ENCODE measurements around the gene EEF1A2. TPM values are rescaled to one million over a fixed set of nuclear protein-coding genes. Genes with fewer than 3 reads are reported as not detected.
A peak's percentile ranks its signal among the peaks of the same experiment; 100 is the strongest.

The EEF1A2 gene
- total RNA-seq (2.1 TPM), polyA plus RNA-seq (under 1 TPM in 3 of 4 donors, not detected in 1; 0.10 to 0.56 (median 0.11) TPM)

DNA sequence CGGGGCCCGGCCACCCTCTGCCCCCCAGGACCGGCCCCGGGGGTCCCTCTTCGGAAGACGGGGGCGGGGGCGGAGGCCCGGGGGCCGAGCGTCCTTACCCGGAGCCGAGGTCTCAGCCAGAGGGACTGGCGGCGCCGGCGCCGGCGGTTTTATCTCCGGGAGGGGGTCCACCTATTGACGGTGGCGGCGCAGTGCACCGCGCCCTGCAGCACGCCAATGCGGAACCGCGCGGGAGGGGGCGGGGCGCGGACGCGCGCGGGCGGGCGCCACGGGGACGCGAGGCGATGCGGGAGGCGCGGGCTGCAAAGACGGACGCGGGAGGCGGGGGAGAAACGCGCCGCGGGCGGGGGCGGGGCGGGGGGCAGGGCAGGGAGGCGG, at the start of gene EEF1A2:
Gene EEF1A2, minus strand, starts transcription at position 124 of the 378 bp plus-strand sequence. CDS start 1,320 bp downstream, outside the sequence.
- Histone ChIP-seq H3K9me3 (ENCODE audit: control insufficient read depth in 2 of 2, low read length in 2 of 2) (no peaks in the 10 kb centered on the region), H3K4me1 (ENCODE audit: control insufficient read depth, insufficient read depth, low read length, poor library complexity, severe bottlenecking) (peaks cover 22% of the 10 kb centered on the region), H3K27ac (ENCODE audit: insufficient read depth, low read length, poor library complexity, severe bottlenecking) (no peak within 1 kb of the TSS), H3K4me3 (ENCODE audit: low read depth, low read length) (no peak within 1 kb of the TSS), H3K27me3 (ENCODE audit: control insufficient read depth, insufficient read depth, low read length) (no peaks in the 10 kb centered on the region), H3K36me3 (ENCODE audit: control insufficient read depth, insufficient read depth, low read length) (no peaks in the 10 kb centered on the region)
- ATAC-seq (ENCODE audit: low read depth in 2 of 2) (peak; percentile 66 to 71), DNase-seq (peak; percentile 30 to 65 (median 62))
- H3K27me3 Mint-ChIP-seq, result peaks cover 7% of the 10 kb centered on the region
- peak within 1 kb of the TSS in 1 of 4 donors; percentile 41 for H3K4me3 Mint-ChIP-seq
- H3K27ac Mint-ChIP-seq, result peak within 1 kb of the TSS in 1 of 3 donors; percentile 69
- H3K4me1 Mint-ChIP-seq, result peaks cover 0 to 9% (median 1%) of the 10 kb centered on the region in 4 donors
- no peaks in the 10 kb centered on the region for H3K36me3 Mint-ChIP-seq
- H3K9me3 Mint-ChIP-seq, result peaks cover 0 to 5% (median 0%) of the 10 kb centered on the region in 7 donors

DNA sequence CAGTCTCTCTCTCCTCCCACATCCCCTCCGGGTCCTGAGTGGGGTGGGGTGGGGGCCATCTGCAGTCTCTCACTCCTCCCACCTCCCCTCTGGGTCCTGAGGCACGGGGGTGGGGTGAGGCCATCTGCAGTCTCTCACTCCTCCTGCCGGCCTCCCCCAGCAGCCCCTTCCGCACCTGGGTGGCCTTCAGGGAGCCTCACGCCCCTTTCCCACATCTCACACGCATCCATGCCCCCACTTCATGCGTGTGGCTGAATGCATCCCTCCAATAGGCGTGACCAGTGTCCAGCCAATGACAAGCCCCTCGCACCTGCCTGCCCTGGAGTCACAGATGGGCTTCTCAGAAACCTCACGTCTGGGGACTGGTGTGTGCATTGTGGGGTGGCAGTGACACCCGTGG, 49.7 kb upstream of the EEF1A2 start:
- H3K4me1 Mint-ChIP-seq, result peaks cover 3 to 24% (median 15%) of the 10 kb centered on the region in 4 donors
- no peaks in the 10 kb centered on the region for H3K9me3 ChIP-seq (ENCODE audit: control insufficient read depth in 2 of 2, low read length in 2 of 2)
- H3K27me3 ChIP-seq (ENCODE audit: control insufficient read depth, insufficient read depth, low read length), result no peaks in the 10 kb centered on the region
- no peak overlapping the region for H3K27ac ChIP-seq (ENCODE audit: insufficient read depth, low read length, poor library complexity, severe bottlenecking)
- H3K27ac Mint-ChIP-seq, result no peak overlapping the region
- peaks cover 17% of the 10 kb centered on the region for H3K4me1 ChIP-seq (ENCODE audit: control insufficient read depth, insufficient read depth, low read length, poor library complexity, severe bottlenecking)
- ATAC-seq (ENCODE audit: low read depth in 2 of 2), result no peak
- no peaks in the 10 kb centered on the region for H3K36me3 ChIP-seq (ENCODE audit: control insufficient read depth, insufficient read depth, low read length)
- DNase-seq, result no peak
- H3K4me3 Mint-ChIP-seq, result no peak overlapping the region
- H3K36me3 Mint-ChIP-seq, result no peaks in the 10 kb centered on the region
- no peak overlapping the region for H3K4me3 ChIP-seq (ENCODE audit: low read depth, low read length)
- H3K9me3 Mint-ChIP-seq, result peaks cover 0 to 1% (median 0%) of the 10 kb centered on the region in 7 donors
- peaks cover 16% of the 10 kb centered on the region for H3K27me3 Mint-ChIP-seq

DNA sequence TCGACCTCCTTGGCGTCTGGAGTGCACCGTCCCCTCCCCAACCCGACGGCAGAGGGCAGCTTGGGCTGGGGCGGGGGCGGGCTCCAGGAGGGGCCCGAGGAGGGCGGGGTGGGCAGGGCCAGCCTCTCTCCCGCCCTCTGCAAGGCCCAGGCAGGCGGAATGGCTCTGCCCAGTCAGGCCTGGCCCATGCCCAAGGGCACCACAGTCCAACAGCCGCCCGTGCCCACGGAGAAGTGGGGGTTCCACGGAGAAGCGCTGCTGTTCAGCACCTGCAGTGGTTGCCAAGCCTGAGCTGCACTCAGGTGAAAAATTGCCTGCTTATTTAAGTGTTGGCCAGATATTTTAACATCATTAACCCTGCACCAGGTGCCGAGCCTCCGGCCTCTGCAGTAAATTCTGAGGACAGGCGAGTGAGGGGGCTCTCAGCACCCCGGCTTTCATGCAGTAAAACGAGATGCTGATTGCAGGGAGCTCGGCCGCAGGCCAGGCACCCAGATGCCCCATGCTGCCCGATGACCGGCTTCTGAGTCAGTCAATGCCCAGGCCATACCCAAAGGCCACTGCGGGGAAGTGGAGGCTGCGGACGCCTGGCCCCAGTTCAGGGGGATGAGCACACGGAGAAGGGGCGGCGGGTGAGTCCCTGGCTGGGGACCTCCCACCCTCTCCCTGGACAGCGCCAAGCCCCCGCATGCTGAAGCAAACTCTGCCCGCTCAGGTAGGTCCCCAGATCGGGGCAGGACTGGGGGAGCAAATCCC, 49.0 kb upstream of the EEF1A2 start, which contains the start of gene SRMS:
Gene SRMS, minus strand, starts transcription at position 25 of the 756 bp plus-strand sequence. CDS start 286 bp downstream, outside the sequence.
- Histone ChIP-seq H3K27ac (ENCODE audit: insufficient read depth, low read length, poor library complexity, severe bottlenecking) (no peak within 1 kb of the TSS), H3K4me1 (ENCODE audit: control insufficient read depth, insufficient read depth, low read length, poor library complexity, severe bottlenecking) (peaks cover 10% of the 10 kb centered on the region), H3K4me3 (ENCODE audit: low read depth, low read length) (no peak within 1 kb of the TSS), H3K9me3 (ENCODE audit: control insufficient read depth in 2 of 2, low read length in 2 of 2) (no peaks in the 10 kb centered on the region), H3K27me3 (ENCODE audit: control insufficient read depth, insufficient read depth, low read length) (no peaks in the 10 kb centered on the region), H3K36me3 (ENCODE audit: control insufficient read depth, insufficient read depth, low read length) (no peaks in the 10 kb centered on the region)
- Mint-ChIP-seq H3K4me3 (peak within 1 kb of the TSS in 1 of 4 donors; percentile 29), H3K27me3 (peaks cover 16% of the 10 kb centered on the region), H3K36me3 (no peaks in the 10 kb centered on the region), H3K4me1 (peaks cover 4 to 23% (median 13%) of the 10 kb centered on the region in 4 donors), H3K9me3 (peaks cover 0 to 1% (median 0%) of the 10 kb centered on the region in 7 donors), H3K27ac (peak within 1 kb of the TSS in 1 of 3 donors; percentile 4)
- ATAC-seq (ENCODE audit: low read depth in 2 of 2) (no peak), DNase-seq (no peak)

DNA sequence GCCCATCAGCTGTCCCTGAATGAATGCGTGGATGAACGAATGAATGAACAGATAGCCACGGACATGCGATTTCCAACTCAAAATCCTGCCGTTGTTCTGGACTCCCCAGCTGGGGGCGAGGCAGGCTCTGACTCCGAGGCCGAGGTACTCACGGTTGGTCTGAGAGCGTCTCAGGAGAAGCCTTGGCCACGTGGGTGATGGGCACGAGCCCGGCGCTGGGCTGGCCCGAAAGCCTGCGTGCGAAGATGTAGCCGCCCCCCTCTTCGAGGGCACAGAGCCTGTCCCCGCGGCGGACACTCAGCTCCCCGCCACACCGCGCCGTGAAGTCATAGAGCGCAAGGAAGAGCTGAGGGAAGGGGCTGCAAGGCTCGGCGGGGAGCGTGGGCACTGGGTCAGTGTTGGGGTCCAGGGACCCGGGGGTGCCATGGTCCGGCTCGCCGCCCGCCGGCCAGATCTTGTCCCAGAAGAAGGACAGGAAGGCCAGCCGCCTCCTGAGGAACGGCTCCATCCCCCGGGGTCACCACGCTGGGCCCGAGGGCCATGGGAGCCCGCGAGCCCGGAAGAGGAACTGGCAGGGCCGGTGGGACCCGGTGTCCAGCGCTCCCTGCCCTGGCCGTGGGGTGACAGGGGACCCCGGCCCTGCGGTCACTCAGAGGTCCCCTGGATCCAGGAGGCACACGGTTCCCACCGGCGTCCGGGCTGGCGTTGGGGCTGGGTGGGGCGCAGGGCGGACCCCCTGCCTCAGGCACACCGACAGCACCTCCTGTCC, 48.3 kb upstream of the EEF1A2 start:
- H3K4me1 Mint-ChIP-seq, result peaks cover 2 to 16% (median 10%) of the 10 kb centered on the region in 4 donors
- H3K9me3 ChIP-seq (ENCODE audit: control insufficient read depth in 2 of 2, low read length in 2 of 2), result no peaks in the 10 kb centered on the region
- H3K36me3 ChIP-seq (ENCODE audit: control insufficient read depth, insufficient read depth, low read length), result no peaks in the 10 kb centered on the region
- H3K27ac ChIP-seq (ENCODE audit: insufficient read depth, low read length, poor library complexity, severe bottlenecking), result no peak overlapping the region
- H3K27ac Mint-ChIP-seq, result peak overlapping the region in 1 of 3 donors; percentile 4
- peak overlapping the region in 1 of 4 donors; percentile 29 for H3K4me3 Mint-ChIP-seq
- H3K27me3 ChIP-seq (ENCODE audit: control insufficient read depth, insufficient read depth, low read length), result no peaks in the 10 kb centered on the region
- no peak for DNase-seq
- no peaks in the 10 kb centered on the region for H3K9me3 Mint-ChIP-seq
- peaks cover 16% of the 10 kb centered on the region for H3K27me3 Mint-ChIP-seq
- ATAC-seq (ENCODE audit: low read depth in 2 of 2), result no peak
- H3K4me3 ChIP-seq (ENCODE audit: low read depth, low read length), result no peak overlapping the region
- H3K36me3 Mint-ChIP-seq, result no peaks in the 10 kb centered on the region
- peaks cover 3% of the 10 kb centered on the region for H3K4me1 ChIP-seq (ENCODE audit: control insufficient read depth, insufficient read depth, low read length, poor library complexity, severe bottlenecking)

DNA sequence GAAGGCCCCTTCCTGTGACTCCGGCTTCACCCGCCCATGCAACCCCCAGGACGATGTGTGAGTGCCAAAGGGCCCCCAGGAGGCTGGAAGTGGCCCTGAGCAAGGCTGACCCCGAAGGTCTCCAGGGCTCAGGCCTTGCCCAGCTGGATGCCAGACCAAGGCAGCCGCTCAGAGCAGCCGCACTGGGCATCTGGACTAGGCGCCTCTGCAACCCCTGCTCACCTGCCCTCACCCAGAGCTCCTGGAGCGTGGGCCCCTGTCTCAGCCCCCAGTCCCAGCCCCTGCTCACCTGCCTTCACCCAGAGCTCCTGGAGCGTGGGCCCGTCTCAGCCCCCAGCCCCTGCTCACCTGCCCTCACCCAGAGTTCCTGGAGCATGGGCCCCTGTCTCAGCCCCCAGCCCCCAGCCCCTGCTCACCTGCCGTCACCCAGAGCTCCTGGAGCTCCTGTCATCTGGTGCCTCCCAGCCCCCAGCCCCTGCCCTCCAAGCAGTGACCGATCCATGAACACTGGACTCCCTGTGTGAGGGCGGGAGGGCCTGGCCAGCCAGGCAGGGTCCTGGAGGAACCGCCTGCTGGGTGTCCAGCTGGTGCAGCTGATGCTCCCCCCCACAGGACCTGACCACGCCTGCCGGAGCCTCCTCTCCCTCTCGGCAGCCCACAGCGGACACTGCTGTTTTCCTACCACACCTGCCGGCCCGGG, 47.5 kb upstream of the EEF1A2 start:
- H3K27ac ChIP-seq (ENCODE audit: insufficient read depth, low read length, poor library complexity, severe bottlenecking), result no peak overlapping the region
- no peak overlapping the region for H3K27ac Mint-ChIP-seq
- ATAC-seq (ENCODE audit: low read depth in 2 of 2) (no peak), DNase-seq (no peak)
- H3K4me3 ChIP-seq (ENCODE audit: low read depth, low read length), result no peak overlapping the region
- no peaks in the 10 kb centered on the region for H3K9me3 Mint-ChIP-seq
- peaks cover 16% of the 10 kb centered on the region for H3K27me3 Mint-ChIP-seq
- no peaks in the 10 kb centered on the region for H3K4me1 ChIP-seq (ENCODE audit: control insufficient read depth, insufficient read depth, low read length, poor library complexity, severe bottlenecking)
- no peaks in the 10 kb centered on the region for H3K36me3 ChIP-seq (ENCODE audit: control insufficient read depth, insufficient read depth, low read length)
- H3K36me3 Mint-ChIP-seq, result no peaks in the 10 kb centered on the region
- no peaks in the 10 kb centered on the region for H3K9me3 ChIP-seq (ENCODE audit: control insufficient read depth in 2 of 2, low read length in 2 of 2)
- peaks cover 2 to 16% (median 8%) of the 10 kb centered on the region in 4 donors for H3K4me1 Mint-ChIP-seq
- H3K27me3 ChIP-seq (ENCODE audit: control insufficient read depth, insufficient read depth, low read length), result no peaks in the 10 kb centered on the region
- peak overlapping the region in 2 of 4 donors; percentile 11 to 51 for H3K4me3 Mint-ChIP-seq

DNA sequence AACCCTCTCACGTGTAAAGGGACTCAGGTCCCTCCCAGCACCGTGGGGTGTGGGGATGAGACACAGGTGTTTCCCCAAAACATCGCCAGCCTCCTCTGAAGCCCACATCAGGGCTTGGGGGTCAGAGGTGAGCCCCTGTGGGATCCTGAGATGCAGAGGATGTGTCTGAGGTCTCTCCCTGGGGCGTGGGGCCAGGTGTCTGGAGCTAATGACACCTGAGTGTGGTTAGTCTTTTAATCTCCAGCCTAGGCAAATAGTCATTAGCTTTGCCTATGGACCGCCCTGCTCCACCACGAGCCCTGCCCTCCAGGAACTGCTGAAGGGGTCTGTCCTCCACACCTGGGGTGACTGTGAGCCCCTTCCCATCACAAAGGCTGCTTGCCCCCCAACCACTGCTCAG, 46.9 kb upstream of the EEF1A2 start:
- H3K27me3 Mint-ChIP-seq, result peaks cover 16% of the 10 kb centered on the region
- DNase-seq (no peak), ATAC-seq (ENCODE audit: low read depth in 2 of 2) (no peak)
- peak overlapping the region in 1 of 4 donors; percentile 51 for H3K4me3 Mint-ChIP-seq
- H3K36me3 ChIP-seq (ENCODE audit: control insufficient read depth, insufficient read depth, low read length), result no peaks in the 10 kb centered on the region
- no peaks in the 10 kb centered on the region for H3K9me3 ChIP-seq (ENCODE audit: control insufficient read depth in 2 of 2, low read length in 2 of 2)
- H3K27ac Mint-ChIP-seq, result no peak overlapping the region
- H3K9me3 Mint-ChIP-seq, result no peaks in the 10 kb centered on the region
- no peak overlapping the region for H3K4me3 ChIP-seq (ENCODE audit: low read depth, low read length)
- no peaks in the 10 kb centered on the region for H3K36me3 Mint-ChIP-seq
- peaks cover 2 to 16% (median 6%) of the 10 kb centered on the region in 4 donors for H3K4me1 Mint-ChIP-seq
- no peaks in the 10 kb centered on the region for H3K27me3 ChIP-seq (ENCODE audit: control insufficient read depth, insufficient read depth, low read length)
- no peak overlapping the region for H3K27ac ChIP-seq (ENCODE audit: insufficient read depth, low read length, poor library complexity, severe bottlenecking)
- H3K4me1 ChIP-seq (ENCODE audit: control insufficient read depth, insufficient read depth, low read length, poor library complexity, severe bottlenecking), result no peaks in the 10 kb centered on the region

DNA sequence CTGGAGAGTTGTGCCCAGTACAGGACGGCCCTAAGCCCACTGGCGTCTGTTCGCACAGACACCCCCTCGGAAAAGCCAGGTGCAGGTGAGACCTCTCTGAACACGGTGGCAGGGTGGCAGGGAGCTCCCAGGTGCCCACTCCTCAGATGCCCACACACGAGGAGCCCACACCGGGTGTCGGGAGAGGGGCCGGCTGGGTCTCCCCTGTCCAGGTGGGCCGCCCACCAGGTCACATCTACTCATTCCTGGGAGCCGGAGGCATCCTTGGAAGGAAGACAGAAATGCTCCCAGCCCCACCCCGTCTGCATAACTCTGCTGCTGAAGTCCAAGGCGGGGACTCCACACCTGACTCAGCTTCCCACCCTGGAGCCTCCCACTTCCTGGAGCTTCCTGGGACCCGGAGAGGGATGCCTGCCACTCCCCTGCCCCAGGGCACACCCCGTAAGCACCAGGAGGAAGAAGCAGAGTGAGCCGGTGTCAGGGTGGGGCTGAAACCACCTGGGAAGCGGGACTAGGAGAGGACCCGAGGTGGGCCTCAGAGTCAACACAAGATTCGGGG, 46.2 kb upstream of the EEF1A2 start:
- peak overlapping the region in 1 of 4 donors; percentile 51 for H3K4me3 Mint-ChIP-seq
- no peak overlapping the region for H3K4me3 ChIP-seq (ENCODE audit: low read depth, low read length)
- H3K36me3 Mint-ChIP-seq, result no peaks in the 10 kb centered on the region
- no peak overlapping the region for H3K27ac Mint-ChIP-seq
- H3K9me3 Mint-ChIP-seq, result no peaks in the 10 kb centered on the region
- H3K36me3 ChIP-seq (ENCODE audit: control insufficient read depth, insufficient read depth, low read length), result no peaks in the 10 kb centered on the region
- ATAC-seq (ENCODE audit: low read depth in 2 of 2) (no peak), DNase-seq (no peak)
- H3K27ac ChIP-seq (ENCODE audit: insufficient read depth, low read length, poor library complexity, severe bottlenecking), result no peak overlapping the region
- no peaks in the 10 kb centered on the region for H3K9me3 ChIP-seq (ENCODE audit: control insufficient read depth in 2 of 2, low read length in 2 of 2)
- H3K27me3 Mint-ChIP-seq, result peaks cover 13% of the 10 kb centered on the region
- H3K27me3 ChIP-seq (ENCODE audit: control insufficient read depth, insufficient read depth, low read length), result no peaks in the 10 kb centered on the region
- H3K4me1 Mint-ChIP-seq, result peaks cover 2 to 16% (median 6%) of the 10 kb centered on the region in 4 donors
- no peaks in the 10 kb centered on the region for H3K4me1 ChIP-seq (ENCODE audit: control insufficient read depth, insufficient read depth, low read length, poor library complexity, severe bottlenecking)

Data from CD4-positive, CD25-positive, alpha-beta regulatory T cell (primary cell).